RWPE1 (cell line): Measurements from ENCODE around the gene SHISA8.

Source experiments
- CTCF ChIA-PET: fragments of 350-600 bp; sonication (Branson Sonifier 250); formaldehyde crosslinking; extraction: SDS; loops from one replicate; lab custom pipeline; 2021; lab: Yijun Ruan, JAX
- POLR2A ChIA-PET: fragments of 400-600 bp; formaldehyde crosslinking; extraction: SDS; loops from one replicate; lab custom pipeline; 2020; ENCODE audit warnings: antibody characterized with exemption; ENCODE audit not compliant: low non-redundant PET; lab: Yijun Ruan, JAX
- DNase-seq: peaks from one replicate; pipeline ENCODE4 v3.0.0; 2012; ENCODE audit warnings: low spot score
- H3K27ac ChIP-seq: fragments of 450-650 bp; 2 replicates; pipeline ENCODE4 v1.5.1; 2017
- TF ChIP-seq, protein P1 (sequence below): fragments of 450-650 bp; conservative IDR thresholded peaks from 2 replicates; pipeline ENCODE4 v1.5.1; 2017; ENCODE audit warnings: low read depth, mild to moderate bottlenecking

The SHISA8 gene

DNA sequence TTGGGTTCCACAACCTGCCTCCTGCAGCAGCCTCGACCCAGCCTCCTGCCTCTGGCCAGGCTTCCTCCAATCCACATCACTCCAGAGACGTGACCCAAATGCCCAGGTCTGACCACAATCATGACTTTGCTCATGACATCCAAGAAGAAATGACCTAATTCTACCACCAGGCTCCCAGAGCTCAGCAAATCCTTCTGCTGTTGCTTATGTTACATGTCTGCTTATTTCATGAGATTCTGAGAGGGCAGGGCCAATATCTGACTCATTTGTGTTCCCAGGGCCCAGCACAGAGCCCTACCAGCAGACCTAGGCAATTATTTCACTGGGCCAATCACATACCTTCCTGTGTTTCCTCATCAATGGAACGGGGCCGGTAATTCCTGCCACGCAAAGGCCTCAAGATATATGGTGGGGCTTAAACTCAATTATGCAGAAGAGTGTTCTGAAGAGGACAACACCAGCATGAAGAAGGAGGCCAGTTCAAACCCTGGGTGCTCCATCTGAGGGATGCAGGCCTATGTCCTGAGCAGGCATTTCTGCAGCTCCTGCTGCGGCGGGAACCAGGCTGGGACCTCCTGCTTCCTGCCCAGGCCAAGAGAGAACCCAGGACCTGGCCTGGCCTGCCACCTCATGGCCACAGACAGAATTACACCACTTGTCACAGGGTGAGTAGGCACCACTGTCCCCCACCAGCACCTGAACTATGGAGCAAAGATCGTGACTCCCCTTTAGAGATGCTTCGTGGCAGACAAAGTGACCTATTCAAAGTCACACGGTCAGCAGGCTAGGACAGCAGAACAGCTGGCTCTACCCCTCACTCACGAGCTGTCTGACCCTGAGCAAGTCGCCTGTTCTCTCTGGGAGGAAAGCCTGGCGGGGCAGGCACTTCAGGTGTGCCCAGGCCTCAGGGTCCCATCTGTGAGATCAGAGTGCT lies 26.2 kb upstream of the SHISA8 start:
- TF ChIP-seq, protein P1, sequence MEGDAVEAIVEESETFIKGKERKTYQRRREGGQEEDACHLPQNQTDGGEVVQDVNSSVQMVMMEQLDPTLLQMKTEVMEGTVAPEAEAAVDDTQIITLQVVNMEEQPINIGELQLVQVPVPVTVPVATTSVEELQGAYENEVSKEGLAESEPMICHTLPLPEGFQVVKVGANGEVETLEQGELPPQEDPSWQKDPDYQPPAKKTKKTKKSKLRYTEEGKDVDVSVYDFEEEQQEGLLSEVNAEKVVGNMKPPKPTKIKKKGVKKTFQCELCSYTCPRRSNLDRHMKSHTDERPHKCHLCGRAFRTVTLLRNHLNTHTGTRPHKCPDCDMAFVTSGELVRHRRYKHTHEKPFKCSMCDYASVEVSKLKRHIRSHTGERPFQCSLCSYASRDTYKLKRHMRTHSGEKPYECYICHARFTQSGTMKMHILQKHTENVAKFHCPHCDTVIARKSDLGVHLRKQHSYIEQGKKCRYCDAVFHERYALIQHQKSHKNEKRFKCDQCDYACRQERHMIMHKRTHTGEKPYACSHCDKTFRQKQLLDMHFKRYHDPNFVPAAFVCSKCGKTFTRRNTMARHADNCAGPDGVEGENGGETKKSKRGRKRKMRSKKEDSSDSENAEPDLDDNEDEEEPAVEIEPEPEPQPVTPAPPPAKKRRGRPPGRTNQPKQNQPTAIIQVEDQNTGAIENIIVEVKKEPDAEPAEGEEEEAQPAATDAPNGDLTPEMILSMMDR = peak; percentile 80
- peak; percentile 46 for DNase-seq
- CTCF ChIA-PET = interaction anchor here (0.6 to 1.7 kb wide), 10 partner anchors 16 to 1828 kb away, joined by 3 to 7 read pairs (median 4); partner anchors contain the start of gene MEI1
- POLR2A ChIA-PET = no interaction called here
- peak overlapping the region; percentile 80 for H3K27ac ChIP-seq

DNA sequence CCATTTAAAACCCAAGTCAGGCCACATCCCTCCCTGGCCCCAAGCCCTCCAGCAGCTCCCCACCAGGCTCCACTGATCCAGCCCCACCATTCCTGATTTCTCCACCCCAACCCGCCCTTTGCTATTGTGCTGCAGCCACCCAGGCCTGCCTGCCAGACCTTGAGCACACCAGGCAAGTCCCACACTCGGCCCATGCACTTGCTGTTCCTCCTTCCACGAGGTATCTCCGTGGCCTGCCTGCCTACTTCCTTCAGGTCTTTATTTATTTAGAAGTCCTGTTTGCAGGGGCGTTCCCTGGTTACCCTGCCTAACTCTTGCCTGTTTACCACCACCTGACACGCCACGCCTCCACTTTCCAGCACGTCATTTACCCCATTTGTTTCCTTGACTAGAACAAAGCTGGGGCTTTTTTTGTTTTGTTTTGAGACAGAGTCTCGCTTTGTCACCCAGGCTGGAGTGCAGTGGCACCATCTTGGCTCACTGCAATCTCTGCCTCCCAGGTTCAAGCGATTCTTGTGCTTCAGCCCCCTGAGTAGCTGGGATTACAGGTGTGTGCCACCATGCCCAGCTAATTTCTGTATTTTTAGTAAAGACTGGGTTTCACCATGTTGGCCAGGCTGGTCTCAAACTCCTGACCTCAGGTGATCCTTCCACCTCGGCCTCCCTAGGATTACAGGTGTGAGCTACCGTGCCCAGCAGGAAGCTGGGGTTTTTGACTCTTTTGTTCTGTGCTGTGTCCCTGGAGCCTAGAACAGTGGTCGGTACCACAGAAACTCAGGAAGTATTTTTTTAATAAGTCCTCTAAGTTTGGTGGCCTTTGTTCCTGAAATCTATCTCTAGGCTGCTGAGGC lies 25.3 kb upstream of the SHISA8 start:
- no peak for DNase-seq
- TF ChIP-seq, protein P1 = no peak
- ChIA-PET CTCF (interaction anchor here (0.7 to 1.7 kb wide), 7 partner anchors 15 to 1829 kb away, joined by 3 to 7 read pairs (median 4); partner anchors contain the start of gene MEI1), POLR2A (no interaction called here)
- peak overlapping the region; percentile 80 for H3K27ac ChIP-seq

DNA sequence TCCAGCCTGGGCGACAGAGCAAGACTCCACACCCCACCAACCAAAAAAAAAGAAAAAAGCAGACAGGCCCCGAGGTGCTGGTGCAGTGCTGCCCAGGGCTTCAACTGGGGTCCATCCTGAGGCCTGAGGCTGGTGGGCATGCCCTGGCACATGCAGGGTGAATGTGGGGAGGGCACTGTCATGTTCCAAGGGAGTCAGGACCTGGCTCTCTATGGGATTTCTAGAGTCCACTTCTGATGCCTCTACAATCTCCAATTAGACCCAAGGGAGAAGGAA lies 22.0 kb upstream of the SHISA8 start:
- CTCF ChIA-PET = no interaction called here
- no peak for DNase-seq
- peak overlapping the region; percentile 39 for H3K27ac ChIP-seq
- POLR2A ChIA-PET = no interaction called here
- TF ChIP-seq, protein P1 = no peak

DNA sequence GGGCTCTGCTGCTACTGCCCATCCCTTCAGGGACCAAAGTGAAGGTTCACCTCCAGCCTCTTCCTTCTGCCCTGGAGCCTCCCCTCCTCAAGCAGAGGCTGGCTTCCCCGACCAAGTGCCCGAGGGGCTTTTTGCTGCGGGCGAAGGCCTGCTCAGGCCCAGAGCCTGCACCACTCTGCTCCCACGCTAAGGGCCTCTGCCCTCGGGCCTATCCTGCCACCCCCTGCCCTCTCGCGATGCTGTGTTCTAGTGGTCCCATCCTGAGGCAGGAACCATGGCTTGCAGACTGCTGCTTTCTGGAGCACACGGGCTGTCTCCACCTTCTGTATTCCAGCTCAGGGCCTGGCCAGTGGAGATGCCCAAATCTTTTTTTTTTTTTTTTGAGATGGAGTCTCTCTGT lies 20.6 kb upstream of the SHISA8 start:
- TF ChIP-seq, protein P1 = no peak

DNA sequence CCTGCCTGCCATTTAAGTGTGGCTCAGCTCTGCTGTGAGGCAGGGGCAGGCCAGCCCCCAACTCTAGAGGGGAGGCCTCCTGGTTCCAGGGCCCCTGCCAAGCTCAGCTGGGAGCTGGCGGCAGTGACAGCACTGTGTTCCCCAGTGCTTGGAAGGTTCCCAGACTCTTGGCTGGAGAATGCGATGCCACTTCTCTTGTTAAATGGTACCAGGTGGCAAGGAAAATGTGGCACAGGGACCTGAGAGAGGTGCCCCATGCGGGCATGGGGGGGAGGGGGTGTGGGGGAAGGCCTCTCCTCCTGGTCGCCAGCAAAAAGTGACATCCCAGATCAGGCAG lies 20.1 kb upstream of the SHISA8 start:
- H3K27ac ChIP-seq = peak overlapping the region; percentile 39; the same call in 1 of the 2 replicates
- no peak for DNase-seq
- CTCF ChIA-PET = no interaction called here
- TF ChIP-seq, protein P1 = no peak
- POLR2A ChIA-PET = no interaction called here

More for the DNA sequence above, 20.6 kb upstream of the SHISA8 start:
- no peak for DNase-seq
- H3K27ac ChIP-seq = peak overlapping the region; percentile 39
- POLR2A ChIA-PET = no interaction called here
- CTCF ChIA-PET = no interaction called here

DNA sequence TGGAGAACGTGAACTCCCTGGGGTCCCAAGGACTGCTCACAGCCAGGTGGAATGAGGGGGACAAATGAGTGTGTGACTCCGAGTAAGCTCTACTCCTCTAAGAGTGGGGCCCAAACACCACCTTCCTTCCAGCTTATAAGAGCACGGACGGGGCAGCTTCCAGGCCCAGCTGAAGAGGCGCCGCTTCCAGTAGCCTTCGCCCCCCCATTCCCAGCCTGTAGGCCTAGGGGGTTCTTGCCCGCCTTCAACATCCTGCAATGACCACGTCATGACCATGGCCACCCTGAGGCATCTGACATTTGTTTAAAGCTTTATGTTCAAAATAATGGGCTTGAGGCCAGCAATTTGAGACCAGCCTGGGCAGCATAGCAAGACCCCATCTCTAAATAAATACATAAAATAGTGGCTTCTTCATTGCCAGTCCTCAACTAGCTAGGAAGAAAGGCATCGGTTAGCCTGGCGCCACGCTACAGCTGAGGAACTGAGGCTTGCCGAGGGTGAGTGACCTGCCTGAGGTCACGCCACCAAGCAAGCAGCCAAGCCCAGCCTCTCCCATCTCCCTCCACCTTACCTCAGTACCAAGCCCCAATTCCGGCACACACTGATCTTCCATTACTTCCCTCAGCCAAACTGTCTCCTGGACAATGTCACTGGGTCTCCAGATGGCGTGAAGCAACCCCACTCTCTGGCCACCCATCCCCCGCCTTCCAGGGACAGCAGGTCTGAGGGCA lies 19.6 kb upstream of the SHISA8 start:
- peak overlapping the region; percentile 39; the same call in 1 of the 2 replicates for H3K27ac ChIP-seq
- no peak for DNase-seq
- POLR2A ChIA-PET = no interaction called here
- TF ChIP-seq, protein P1 = no peak
- CTCF ChIA-PET = no interaction called here
